GM08714 (cell line): ENCODE data around the gene CERT1.
"Not testable (repeated sequence)": the region's sequence is repeated elsewhere in the genome, so short reads cannot be mapped to it uniquely, and the experiment has no call there.

Source experiments
- H3K4me3 ChIP-seq: fragments of 200-500 bp; sonication (Bioruptor generic); 2 replicates; pipeline ENCODE4 v1.5.1; 2014; ENCODE audit warnings: mild to moderate bottlenecking, low read length, inconsistent platforms
- ZNF274 ChIP-seq: IDR thresholded peaks from 2 replicates; pipeline ENCODE4 v1.6.1; 2012; ENCODE audit warnings: mild to moderate bottlenecking, low read depth, low read length

Gene CERT1

GRCh38 chr5:75536147-75536546 lies 24.7 kb upstream of the CERT1 start:
- no peak overlapping the region for H3K4me3 ChIP-seq
- no peak for TF ChIP-seq ZNF274

GRCh38 chr5:75534734-75535133 lies 23.3 kb upstream of the CERT1 start:
- no peak overlapping the region for H3K4me3 ChIP-seq
- TF ChIP-seq ZNF274: no peak

GRCh38 chr5:75533716-75534115 lies 22.3 kb upstream of the CERT1 start:
- H3K4me3 ChIP-seq: not testable (repeated sequence)

GRCh38 chr5:75532190-75532589 lies 20.8 kb upstream of the CERT1 start:
- no peak for TF ChIP-seq ZNF274
- H3K4me3 ChIP-seq: no peak overlapping the region

GRCh38 chr5:75529185-75529584 lies 17.8 kb upstream of the CERT1 start:
- TF ChIP-seq ZNF274: no peak
- H3K4me3 ChIP-seq: no peak overlapping the region

GRCh38 chr5:75526070-75526469 lies 14.6 kb upstream of the CERT1 start:
- no peak for TF ChIP-seq ZNF274

GRCh38 chr5:75525344-75525743 lies 13.9 kb upstream of the CERT1 start:
- TF ChIP-seq ZNF274: no peak
- no peak overlapping the region for H3K4me3 ChIP-seq

More at GRCh38 chr5:75526070-75526469, 14.6 kb upstream of the CERT1 start:
- H3K4me3 ChIP-seq: no peak overlapping the region

- TF ChIP-seq ZNF274: no peak
- H3K4me3 ChIP-seq: no peak overlapping the region
Observed at GRCh38 chr5:75524591-75524990, 13.2 kb upstream of the CERT1 start.

GRCh38 chr5:75524071-75524470 lies 12.6 kb upstream of the CERT1 start:
- H3K4me3 ChIP-seq: no peak overlapping the region; the same call in 1 of the 2 replicates
- no peak for TF ChIP-seq ZNF274

GRCh38 chr5:75523275-75523674 lies 11.8 kb upstream of the CERT1 start:
- no peak for TF ChIP-seq ZNF274
- H3K4me3 ChIP-seq: no peak overlapping the region

GRCh38 chr5:75522542-75522941 lies 11.1 kb upstream of the CERT1 start:
- H3K4me3 ChIP-seq: no peak overlapping the region

GRCh38 chr5:75522025-75522424 lies 10.6 kb upstream of the CERT1 start:
- TF ChIP-seq ZNF274: no peak
- H3K4me3 ChIP-seq: no peak overlapping the region

More at GRCh38 chr5:75522542-75522941, 11.1 kb upstream of the CERT1 start:
- TF ChIP-seq ZNF274: no peak

- H3K4me3 ChIP-seq: no peak overlapping the region
- no peak for TF ChIP-seq ZNF274
Observed at GRCh38 chr5:75521195-75521594, 9.8 kb upstream of the CERT1 start.

GRCh38 chr5:75519761-75520160 lies 8.3 kb upstream of the CERT1 start:
- no peak for TF ChIP-seq ZNF274
- H3K4me3 ChIP-seq: no peak overlapping the region

- H3K4me3 ChIP-seq: peak overlapping the region; percentile 32; the same call in 1 of the 2 replicates
- TF ChIP-seq ZNF274: no peak
Observed at GRCh38 chr5:75514323-75514722, 2.9 kb upstream of the CERT1 start.

GRCh38 chr5:75513841-75514240 lies 2.4 kb upstream of the CERT1 start:
- peak overlapping the region; percentile 49; the same call in 1 of the 2 replicates for H3K4me3 ChIP-seq
- no peak for TF ChIP-seq ZNF274

- peak overlapping the region; percentile 65 for H3K4me3 ChIP-seq
- TF ChIP-seq ZNF274: no peak
Observed at GRCh38 chr5:75512383-75513074, 1.1 kb upstream of the CERT1 start.
